K562 (cell line): ENCODE measurements around the gene PPL. TPM values are rescaled to one million over a fixed set of nuclear protein-coding genes. Genes with fewer than 3 reads are reported as not detected.

Source experiments
- ELF2 ChIP-seq: fragments of 250-450 bp; sonication (Bioruptor Pico); IDR thresholded peaks from 2 replicates; pipeline ENCODE4 v1.5.0; 2021; ENCODE audit warnings: mild to moderate bottlenecking
- NR2C2 ChIP-seq, 2 experiments: fragments of 200-800 bp in 1 of 2; sonication (Bioruptor generic) in 1 of 2; sonication (generic) in 1 of 2; formaldehyde crosslinking in 1 of 2; IDR thresholded peaks; 2 replicates each; pipeline versions ENCODE4 v1.6.1 to v1.8.0; 2016 to 2022; ENCODE audit warnings: mild to moderate bottlenecking in 1 of 2, missing compliant biosample characterization in 1 of 2, missing genetic modification characterization in 1 of 2, missing genetic modification reagents in 1 of 2
- RAD51 ChIP-seq: fragments of 450-650 bp; IDR thresholded peaks from 2 replicates; pipeline ENCODE4 v1.7.1; 2016; ENCODE audit warnings: low read depth, mild to moderate bottlenecking, borderline replicate concordance
- RBM15 ChIP-seq: fragments of 200-400 bp; formaldehyde crosslinking; IDR thresholded peaks from 2 replicates; pipeline ENCODE4 v1.6.1; 2018; ENCODE audit warnings: mild to moderate bottlenecking, low read length, moderate library complexity; ENCODE audit not compliant: insufficient read depth
- SP1 ChIP-seq: sonication (generic); formaldehyde crosslinking; IDR thresholded peaks from 2 replicates; pipeline ENCODE4 v1.8.1; 2022; ENCODE audit warnings: mild to moderate bottlenecking, missing genetic modification reagents
- TCFL5 ChIP-seq: fragments of 250-450 bp; sonication (Bioruptor Pico); conservative IDR thresholded peaks from 2 replicates; pipeline ENCODE4 v1.6.1; 2021; ENCODE audit warnings: mild to moderate bottlenecking, moderate library complexity, matching md5 sums
- TOE1 ChIP-seq, 2 experiments: fragments of 450-650 bp in 1 of 2; sonication (generic) in 1 of 2; formaldehyde crosslinking in 1 of 2; IDR thresholded peaks; 2 replicates each; pipeline versions ENCODE4 v1.7.1 to v1.8.0; 2016 to 2022; ENCODE audit warnings: borderline replicate concordance in 2 of 2, mild to moderate bottlenecking in 2 of 2, antibody characterized with exemption in 1 of 2, inconsistent platforms in 1 of 2, low read depth in 1 of 2, missing genetic modification reagents in 1 of 2, moderate library complexity in 1 of 2
- ZKSCAN8 ChIP-seq: fragments of 200-800 bp; sonication (Bioruptor generic); IDR thresholded peaks from 2 replicates; pipeline ENCODE4 v1.6.1; 2016; ENCODE audit warnings: missing genetic modification characterization, missing compliant biosample characterization
- ZNF586 ChIP-seq: fragments of 450-650 bp; formaldehyde crosslinking; conservative IDR thresholded peaks from 2 replicates; pipeline ENCODE4 v1.4.0; 2020; ENCODE audit warnings: mild to moderate bottlenecking, moderate library complexity
- ZNF76 ChIP-seq: fragments of 250-450 bp; sonication (Bioruptor Pico); IDR thresholded peaks from 2 replicates; pipeline ENCODE4 v1.4.0; 2020; ENCODE audit warnings: mild to moderate bottlenecking, moderate library complexity, borderline replicate concordance
- polyA plus RNA-seq, 8 experiments: library from polyadenylated mRNA; depleted of rRNA in 4 of 8; stranded (reverse) in 5 of 8; unstranded in 3 of 8; fragments of >200 nt; fragmentation: Nextera tagmentation in 2 of 8; fragmentation: Illumina TruSeq in 1 of 8; extraction: Ambion mirVana in 2 of 8; extraction: Trizol in 1 of 8; gene quantifications; 2 replicates each; pipeline versions ENCODE4 v1.2.1 to v1.2.3, GENCODE V29; 2011 to 2014; ENCODE audit warnings: inconsistent platforms in 1 of 8, missing spikeins in 1 of 8
- total RNA-seq, 7 experiments: library from RNA; depleted of rRNA in 6 of 7; stranded (reverse); fragments of >200 nt in 6 of 7; fragmentation: Illumina TruSeq in 2 of 7; extraction: Trizol in 2 of 7; gene quantifications; 2 replicates each; pipeline versions ENCODE4 v1.2.1 to v1.2.3, GENCODE V29; 2011 to 2021; ENCODE audit warnings: low replicate concordance in 1 of 7
- TF ChIP-seq, protein P1 (sequence below): fragments of 250-450 bp; sonication (Bioruptor Pico); IDR thresholded peaks from 2 replicates; pipeline ENCODE4 v1.4.0; 2020; ENCODE audit warnings: borderline replicate concordance
- TF ChIP-seq, protein P2 (sequence below), 2 experiments: IDR thresholded peaks in 1 of 2; conservative IDR thresholded peaks in 1 of 2; 2 replicates each; pipeline ENCODE4 v1.6.1; 2016; ENCODE audit warnings: low read depth in 2 of 2, mild to moderate bottlenecking in 1 of 2, missing compliant biosample characterization in 1 of 2, missing genetic modification characterization in 1 of 2, moderate library complexity in 1 of 2
- TF ChIP-seq, protein P3 (sequence below): sonication (generic); formaldehyde crosslinking; IDR thresholded peaks from 2 replicates; pipeline ENCODE4 v1.8.0; 2022; ENCODE audit warnings: mild to moderate bottlenecking, missing genetic modification reagents, borderline replicate concordance
- TF ChIP-seq, protein P4 (sequence below): fragments of 250-450 bp; sonication (Bioruptor Pico); IDR thresholded peaks from 2 replicates; pipeline ENCODE4 v1.8.0; 2022; ENCODE audit warnings: moderate library complexity, mild to moderate bottlenecking, inconsistent platforms
- TF ChIP-seq, protein P5 (sequence below): sonication (generic); formaldehyde crosslinking; IDR thresholded peaks from 2 replicates; pipeline ENCODE4 v1.9.0; 2022; ENCODE audit warnings: mild to moderate bottlenecking, missing genetic modification reagents

Gene PPL
- total and polyA plus RNA-seq, 9 of the 15 experiments (the other 6 are each of a cell fraction or from before 2014, with no cell fraction given) = 0.01 to 0.15 (median 0.07) TPM; not detected in 3

DNA sequence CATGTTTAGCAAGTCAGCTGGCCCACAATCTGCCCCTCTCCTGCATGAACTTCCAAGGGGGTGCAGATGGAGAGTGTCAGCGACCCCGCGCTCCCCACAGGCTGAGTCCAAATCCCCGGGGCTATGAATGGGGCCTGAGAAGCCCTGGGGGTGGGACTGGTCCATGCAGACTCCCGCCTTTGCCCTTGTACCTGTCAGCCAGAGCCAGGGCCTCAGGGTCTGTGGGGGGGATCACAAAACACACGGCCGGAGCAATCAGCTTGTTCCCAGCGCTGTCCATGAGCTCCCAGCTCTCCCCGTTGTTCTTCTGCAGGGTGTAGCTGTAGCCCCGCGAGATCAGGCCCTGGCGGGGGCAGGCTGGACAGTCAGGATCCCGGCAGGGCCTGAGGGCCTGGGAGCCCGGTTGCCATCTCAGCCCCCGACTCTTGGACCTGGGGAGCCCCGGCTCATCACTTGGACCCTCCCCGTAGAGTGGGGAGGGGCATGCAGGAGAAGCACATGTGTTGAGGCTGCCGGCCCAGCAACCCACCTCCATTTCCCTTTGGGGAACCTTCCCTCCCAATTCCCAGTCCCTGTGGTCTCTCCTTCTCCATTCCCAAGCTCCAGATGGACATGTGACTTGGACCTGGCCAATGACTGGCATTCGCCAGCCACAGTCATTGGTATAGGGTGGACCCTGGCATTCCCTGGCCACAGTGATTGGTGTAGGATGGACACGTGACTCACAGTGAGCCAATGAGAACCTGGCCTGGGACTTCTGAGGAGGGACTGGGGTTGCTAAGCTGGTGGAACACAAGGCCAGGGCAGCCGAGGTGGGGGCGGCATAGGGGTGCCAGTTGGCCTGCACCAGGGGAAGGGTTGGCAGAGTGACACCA, 42.4 kb downstream of the PPL start (continued):
- TF ChIP-seq NR2C2 (CRISPR knock-in tag; IDR thresholded peaks at IDR 0.05) (no peak), NR2C2 (tag; IDR thresholded peaks at IDR 0.05) (no peak), ZKSCAN8 (no peak), TCFL5 (CRISPR knock-in tag) (no peak), RBM15 (no peak), ELF2 (CRISPR knock-in tag) (no peak), ZNF76 (CRISPR knock-in tag) (no peak), TOE1 (IDR thresholded peaks at IDR 0.05; ENCODE audit: borderline replicate concordance) (peak; percentile 54; the same call in 1 of the 2 replicates), TOE1 (CRISPR knock-in tag; IDR thresholded peaks at IDR 0.05; ENCODE audit: borderline replicate concordance, low read depth) (no peak), ZNF586 (no peak), SP1 (CRISPR knock-in tag) (no peak), RAD51 (peak; percentile 88)
- TF ChIP-seq, protein P1, sequence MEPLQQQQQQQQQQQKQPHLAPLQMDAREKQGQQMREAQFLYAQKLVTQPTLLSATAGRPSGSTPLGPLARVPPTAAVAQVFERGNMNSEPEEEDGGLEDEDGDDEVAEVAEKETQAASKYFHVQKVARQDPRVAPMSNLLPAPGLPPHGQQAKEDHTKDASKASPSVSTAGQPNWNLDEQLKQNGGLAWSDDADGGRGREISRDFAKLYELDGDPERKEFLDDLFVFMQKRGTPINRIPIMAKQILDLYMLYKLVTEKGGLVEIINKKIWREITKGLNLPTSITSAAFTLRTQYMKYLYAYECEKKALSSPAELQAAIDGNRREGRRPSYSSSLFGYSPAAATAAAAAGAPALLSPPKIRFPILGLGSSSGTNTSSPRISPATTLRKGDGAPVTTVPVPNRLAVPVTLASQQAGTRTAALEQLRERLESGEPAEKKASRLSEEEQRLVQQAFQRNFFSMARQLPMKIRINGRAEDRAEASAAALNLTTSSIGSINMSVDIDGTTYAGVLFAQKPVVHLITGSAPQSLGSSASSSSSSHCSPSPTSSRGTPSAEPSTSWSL (CRISPR knock-in tag) = no peak
- TF ChIP-seq, protein P2, sequence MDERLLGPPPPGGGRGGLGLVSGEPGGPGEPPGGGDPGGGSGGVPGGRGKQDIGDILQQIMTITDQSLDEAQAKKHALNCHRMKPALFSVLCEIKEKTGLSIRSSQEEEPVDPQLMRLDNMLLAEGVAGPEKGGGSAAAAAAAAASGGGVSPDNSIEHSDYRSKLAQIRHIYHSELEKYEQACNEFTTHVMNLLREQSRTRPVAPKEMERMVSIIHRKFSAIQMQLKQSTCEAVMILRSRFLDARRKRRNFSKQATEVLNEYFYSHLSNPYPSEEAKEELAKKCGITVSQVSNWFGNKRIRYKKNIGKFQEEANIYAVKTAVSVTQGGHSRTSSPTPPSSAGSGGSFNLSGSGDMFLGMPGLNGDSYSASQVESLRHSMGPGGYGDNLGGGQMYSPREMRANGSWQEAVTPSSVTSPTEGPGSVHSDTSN (CRISPR knock-in tag; IDR thresholded peaks at IDR 0.05; ENCODE audit: low read depth) = no peak
- TF ChIP-seq, protein P2 (tag; conservative IDR thresholded peaks at IDR 0.05; ENCODE audit: low read depth) = no peak
- TF ChIP-seq, protein P3, sequence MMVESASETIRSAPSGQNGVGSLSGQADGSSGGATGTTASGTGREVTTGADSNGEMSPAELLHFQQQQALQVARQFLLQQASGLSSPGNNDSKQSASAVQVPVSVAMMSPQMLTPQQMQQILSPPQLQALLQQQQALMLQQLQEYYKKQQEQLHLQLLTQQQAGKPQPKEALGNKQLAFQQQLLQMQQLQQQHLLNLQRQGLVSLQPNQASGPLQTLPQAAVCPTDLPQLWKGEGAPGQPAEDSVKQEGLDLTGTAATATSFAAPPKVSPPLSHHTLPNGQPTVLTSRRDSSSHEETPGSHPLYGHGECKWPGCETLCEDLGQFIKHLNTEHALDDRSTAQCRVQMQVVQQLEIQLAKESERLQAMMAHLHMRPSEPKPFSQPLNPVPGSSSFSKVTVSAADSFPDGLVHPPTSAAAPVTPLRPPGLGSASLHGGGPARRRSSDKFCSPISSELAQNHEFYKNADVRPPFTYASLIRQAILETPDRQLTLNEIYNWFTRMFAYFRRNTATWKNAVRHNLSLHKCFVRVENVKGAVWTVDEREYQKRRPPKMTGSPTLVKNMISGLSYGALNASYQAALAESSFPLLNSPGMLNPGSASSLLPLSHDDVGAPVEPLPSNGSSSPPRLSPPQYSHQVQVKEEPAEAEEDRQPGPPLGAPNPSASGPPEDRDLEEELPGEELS (CRISPR knock-in tag) = no peak
- TF ChIP-seq, protein P4, sequence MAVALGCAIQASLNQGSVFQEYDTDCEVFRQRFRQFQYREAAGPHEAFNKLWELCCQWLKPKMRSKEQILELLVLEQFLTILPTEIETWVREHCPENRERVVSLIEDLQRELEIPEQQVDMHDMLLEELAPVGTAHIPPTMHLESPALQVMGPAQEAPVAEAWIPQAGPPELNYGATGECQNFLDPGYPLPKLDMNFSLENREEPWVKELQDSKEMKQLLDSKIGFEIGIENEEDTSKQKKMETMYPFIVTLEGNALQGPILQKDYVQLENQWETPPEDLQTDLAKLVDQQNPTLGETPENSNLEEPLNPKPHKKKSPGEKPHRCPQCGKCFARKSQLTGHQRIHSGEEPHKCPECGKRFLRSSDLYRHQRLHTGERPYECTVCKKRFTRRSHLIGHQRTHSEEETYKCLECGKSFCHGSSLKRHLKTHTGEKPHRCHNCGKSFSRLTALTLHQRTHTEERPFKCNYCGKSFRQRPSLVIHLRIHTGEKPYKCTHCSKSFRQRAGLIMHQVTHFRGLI (CRISPR knock-in tag) = no peak
- TF ChIP-seq, protein P5, sequence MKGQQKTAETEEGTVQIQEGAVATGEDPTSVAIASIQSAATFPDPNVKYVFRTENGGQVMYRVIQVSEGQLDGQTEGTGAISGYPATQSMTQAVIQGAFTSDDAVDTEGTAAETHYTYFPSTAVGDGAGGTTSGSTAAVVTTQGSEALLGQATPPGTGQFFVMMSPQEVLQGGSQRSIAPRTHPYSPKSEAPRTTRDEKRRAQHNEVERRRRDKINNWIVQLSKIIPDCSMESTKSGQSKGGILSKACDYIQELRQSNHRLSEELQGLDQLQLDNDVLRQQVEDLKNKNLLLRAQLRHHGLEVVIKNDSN (CRISPR knock-in tag) = peak; percentile 93
